Body of pancreas (tissue), 4 donors: ENCODE results near the gene KMT2B.

Experiments used
- CTCF ChIP-seq, 7 experiments: fragments of 450-650 bp in 4 of 7; fragments of 200-600 bp in 3 of 7; sonication (generic) in 3 of 7; IDR thresholded peaks; one replicate each; pipeline ENCODE4 v1.5.1; 2016 to 2019; ENCODE audit warnings: antibody characterized with exemption in 7 of 7
- POLR2A ChIP-seq, 3 donors: fragments of 450-650 bp; IDR thresholded peaks; one replicate each; pipeline ENCODE4 v1.6.1; 2016; ENCODE audit warnings: antibody characterized with exemption in 3 of 3, mild to moderate bottlenecking in 2 of 3

- TF ChIP-seq CTCF (IDR thresholded peaks at IDR 0.05) (no peak), POLR2A (IDR thresholded peaks at IDR 0.05) (no peak)
Measured at GRCh38 chr19:35733180-35734125, 15.7 kb downstream of the KMT2B start.
